Adrenal gland (tissue), 12 donors: ENCODE results near the gene PPM1F. TPM values are rescaled to one million over a fixed set of nuclear protein-coding genes. Genes with fewer than 3 reads are reported as not detected.

Experiments
- polyA plus RNA-seq, 3 donors: library from polyadenylated mRNA; stranded (reverse); fragments of 200-250 nt in 2 of 3; fragments of 350-450 nt in 1 of 3; fragmentation: Illumina TruSeq in 1 of 3; extraction: RNeasy Lipid Tissue Mini Kit (QIAGEN cat#74804) in 1 of 3; gene quantifications; one replicate each; pipeline ENCODE4 v1.2.3, GENCODE V29; 2013 to 2014
- total RNA-seq, 9 donors: library from RNA; depleted of rRNA in 4 of 9; stranded (reverse); fragments of >200 nt in 4 of 9; fragments of 120-200 nt in 1 of 9; fragmentation: NEBNext Ultra II Directional in 1 of 9; extraction: Animal tissue kit (Norgen Biotek cat#: 25700) in 1 of 9; gene quantifications; one replicate each; pipeline versions ENCODE4 v1.1.0 to v1.2.4, GENCODE V29; 2013 to 2023
- donor health status: healthy with polysubstance abuse.
- donor health status: Bipolar disorder and iron deficiency.
- donor health status: DM: yes; HTN: yes; CAD: no.
- donor health status: DM: no; HTN: no; CAD: no.
- donor health status: DM: no; HTN: no; CAD: no.
- donor health status: DM: yes; HTN: yes; CAD: no.

Gene PPM1F
- total and polyA plus RNA-seq, 12 donors, result 9.9 to 60.6 (median 44.0) TPM

Other genes starting within 250 kb of the PPM1F start
- gene YPEL1, start 217.1 kb downstream of the PPM1F start, total RNA-seq, result 10 to 100 TPM in 1 of 9 donors, 1 to 10 TPM in 8; 1.1 to 19.4 (median 3.0) TPM
- gene YPEL1, start 217.1 kb downstream of the PPM1F start, polyA plus RNA-seq, result 1 to 10 TPM in 2 of 3 donors, under 1 TPM in 1; 0.84 to 4.4 (median 1.8) TPM
- 100 to 1,000 TPM in 5 of 9 donors, 10 to 100 TPM in 4; 63.3 to 201 (median 109) TPM for gene MAPK1, start 85.2 kb downstream of the PPM1F start, total RNA-seq
- gene MAPK1, start 85.2 kb downstream of the PPM1F start, polyA plus RNA-seq, result 100 to 1,000 TPM in 1 of 3 donors, 10 to 100 TPM in 1, 1 to 10 TPM in 1; 9.6 to 142 (median 10.3) TPM
- 10 to 100 TPM; 15.3 to 31.0 (median 24.0) TPM for gene TOP3B, start 29.9 kb upstream of the PPM1F start, total RNA-seq
- 10 to 100 TPM in 2 of 3 donors, 1 to 10 TPM in 1; 8.5 to 31.8 (median 18.6) TPM for gene TOP3B, start 29.9 kb upstream of the PPM1F start, polyA plus RNA-seq